ENCODE results near the gene DCPS. TPM values are rescaled to one million over a fixed set of nuclear protein-coding genes. Genes with fewer than 3 reads are reported as not detected.
A peak's percentile ranks its signal among the peaks of the same experiment; 100 is the strongest.
"Not testable (repeated sequence)": the region's sequence is repeated elsewhere in the genome, so short reads cannot be mapped to it uniquely, and the experiment has no call there.

DCPS gene
- total RNA-seq, 1 donor from 2014 or later = 15.5 TPM

DNA sequence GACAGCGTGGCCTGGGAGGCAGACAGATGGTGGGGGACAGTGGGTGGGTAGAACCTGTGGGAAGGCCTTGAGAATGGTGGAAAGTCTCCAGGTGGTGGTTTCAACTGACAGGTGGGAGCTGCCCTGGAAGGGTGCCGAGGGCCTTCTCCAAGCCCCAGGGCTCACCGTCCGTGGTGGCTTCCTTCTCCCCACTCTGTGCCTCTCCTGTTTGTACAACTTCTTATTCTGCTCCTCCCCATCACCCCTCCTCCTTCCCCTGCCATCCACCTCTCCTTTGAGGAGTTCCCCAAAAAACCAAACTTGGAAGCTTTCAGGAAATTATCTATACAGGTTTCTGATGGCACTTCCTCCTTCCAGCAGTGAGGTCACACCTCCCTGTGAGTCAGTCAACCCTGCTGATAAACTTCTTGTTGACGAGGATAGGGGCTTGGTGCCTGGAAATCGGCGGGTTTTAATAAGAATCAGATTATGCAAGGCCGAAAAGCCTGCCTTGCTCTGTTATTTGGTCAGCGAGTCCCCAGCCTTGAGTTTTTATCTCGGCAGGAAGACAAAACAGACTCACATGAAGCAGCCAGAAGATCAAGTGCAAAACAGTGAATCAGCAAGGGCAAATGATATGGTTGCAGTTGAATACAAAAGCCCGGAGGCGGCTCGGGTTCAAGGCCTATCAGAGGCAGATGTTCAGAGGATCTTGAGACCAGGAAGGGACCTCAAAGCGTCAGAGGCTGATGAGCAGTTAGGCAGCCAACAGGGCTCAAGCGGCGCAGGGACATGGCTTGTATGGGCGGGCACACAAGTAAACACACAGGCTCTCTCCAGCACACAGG, 42.1 kb downstream of the DCPS start:
- peaks cover 0 to 5% of the 10 kb centered on the region in 2 donors for H3K36me3 ChIP-seq
- no peaks in the 10 kb centered on the region for H3K9me3 ChIP-seq
- TF ChIP-seq POLR2AphosphoS5 (IDR thresholded peaks at IDR 0.05; ENCODE audit: insufficient read depth in 1 of 2, low read depth in 1 of 2) (no peak), POLR2A (IDR thresholded peaks at IDR 0.05) (no peak)
- TF ChIP-seq, protein P1, sequence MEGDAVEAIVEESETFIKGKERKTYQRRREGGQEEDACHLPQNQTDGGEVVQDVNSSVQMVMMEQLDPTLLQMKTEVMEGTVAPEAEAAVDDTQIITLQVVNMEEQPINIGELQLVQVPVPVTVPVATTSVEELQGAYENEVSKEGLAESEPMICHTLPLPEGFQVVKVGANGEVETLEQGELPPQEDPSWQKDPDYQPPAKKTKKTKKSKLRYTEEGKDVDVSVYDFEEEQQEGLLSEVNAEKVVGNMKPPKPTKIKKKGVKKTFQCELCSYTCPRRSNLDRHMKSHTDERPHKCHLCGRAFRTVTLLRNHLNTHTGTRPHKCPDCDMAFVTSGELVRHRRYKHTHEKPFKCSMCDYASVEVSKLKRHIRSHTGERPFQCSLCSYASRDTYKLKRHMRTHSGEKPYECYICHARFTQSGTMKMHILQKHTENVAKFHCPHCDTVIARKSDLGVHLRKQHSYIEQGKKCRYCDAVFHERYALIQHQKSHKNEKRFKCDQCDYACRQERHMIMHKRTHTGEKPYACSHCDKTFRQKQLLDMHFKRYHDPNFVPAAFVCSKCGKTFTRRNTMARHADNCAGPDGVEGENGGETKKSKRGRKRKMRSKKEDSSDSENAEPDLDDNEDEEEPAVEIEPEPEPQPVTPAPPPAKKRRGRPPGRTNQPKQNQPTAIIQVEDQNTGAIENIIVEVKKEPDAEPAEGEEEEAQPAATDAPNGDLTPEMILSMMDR (IDR thresholded peaks at IDR 0.05) = no peak
- intact Hi-C loops (cut with DNase I) = no loop called here
- DNase-seq (ENCODE audit: extremely low spot score in 2 of 2) = no peak
- H3K4me1 ChIP-seq = peaks cover 44% of the 10 kb centered on the region
- H3K27ac ChIP-seq = peak overlapping the region; percentile 87
- no peaks in the 10 kb centered on the region for H3K27me3 ChIP-seq
- no peak overlapping the region for H3K4me3 ChIP-seq

- Histone ChIP-seq H3K4me3 (no peak overlapping the region), H3K36me3 (peaks cover 0 to 5% of the 10 kb centered on the region in 2 donors), H3K9me3 (no peaks in the 10 kb centered on the region), H3K4me1 (peaks cover 41% of the 10 kb centered on the region), H3K27me3 (no peaks in the 10 kb centered on the region), H3K27ac (peak overlapping the region; percentile 87)
- intact Hi-C loops (cut with DNase I) = no loop called here
- DNase-seq (ENCODE audit: extremely low spot score in 2 of 2) = no peak
- TF ChIP-seq POLR2AphosphoS5 (IDR thresholded peaks at IDR 0.05; ENCODE audit: insufficient read depth in 1 of 2, low read depth in 1 of 2) = no peak
- no peak for TF ChIP-seq POLR2A (IDR thresholded peaks at IDR 0.05)
- TF ChIP-seq, protein P1 (IDR thresholded peaks at IDR 0.05) = no peak
These were observed 42.7 kb downstream of the DCPS start for GRCh38 chr11:126346586-126346940.

- H3K27me3 ChIP-seq; H3K36me3 ChIP-seq; intact Hi-C loops (cut with DNase I); DNase-seq (ENCODE audit: extremely low spot score in 2 of 2); H3K4me3 ChIP-seq; H3K9me3 ChIP-seq: not testable (repeated sequence)
- Histone ChIP-seq H3K27ac (peak overlapping the region; percentile 87), H3K4me1 (peaks cover 41% of the 10 kb centered on the region)
These were observed 43.1 kb downstream of the DCPS start for GRCh38 chr11:126346946-126347345.

DNA sequence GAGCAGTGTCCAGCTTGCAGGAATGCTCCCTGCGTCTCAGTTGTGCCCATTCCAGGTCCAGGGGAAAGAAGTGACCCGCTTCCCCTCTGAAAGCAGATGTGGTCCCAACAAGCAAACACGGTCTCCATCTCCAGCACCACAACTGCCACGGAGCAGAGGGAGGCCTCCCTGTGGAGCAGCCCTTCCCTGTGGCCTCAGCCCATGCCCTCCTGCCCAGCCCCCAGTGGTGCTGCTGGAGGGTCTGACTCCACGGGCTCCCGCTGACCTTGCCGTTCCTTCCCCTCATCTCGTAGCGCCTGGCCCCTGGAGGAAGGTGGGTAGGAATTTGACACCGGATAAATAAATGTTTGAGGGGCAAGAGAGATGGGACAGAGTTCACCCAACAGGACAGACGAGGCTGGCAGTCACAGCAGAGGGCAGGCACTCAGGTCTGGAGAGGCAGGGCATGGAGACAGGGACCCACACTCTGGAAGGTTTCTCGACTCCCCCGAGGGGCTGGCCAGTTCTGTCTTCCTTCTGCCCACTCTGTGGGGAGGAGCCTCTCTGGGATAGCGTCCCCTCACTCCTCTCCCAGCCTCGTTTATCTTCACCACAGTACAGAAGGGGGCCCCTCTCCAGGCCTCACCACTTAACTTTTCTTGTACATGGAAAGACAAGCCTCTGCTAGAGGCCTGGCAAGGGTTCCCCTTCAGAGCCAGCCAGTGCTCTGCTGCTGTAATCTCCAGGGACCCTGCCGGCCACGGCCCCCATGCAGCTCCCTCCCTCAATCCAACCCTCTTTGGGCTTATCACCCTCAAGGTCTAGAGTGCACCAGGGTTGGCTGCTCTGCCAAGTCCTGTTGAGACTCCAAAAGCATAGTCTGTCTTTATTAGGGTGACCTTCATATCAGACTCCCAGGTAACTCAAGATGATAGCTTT, 44.1 kb downstream of the DCPS start:
- H3K4me3 ChIP-seq = no peak overlapping the region
- no peak for TF ChIP-seq POLR2A (IDR thresholded peaks at IDR 0.05)
- TF ChIP-seq, protein P1 (IDR thresholded peaks at IDR 0.05) = no peak
- TF ChIP-seq POLR2AphosphoS5 (IDR thresholded peaks at IDR 0.05; ENCODE audit: insufficient read depth in 1 of 2, low read depth in 1 of 2) = no peak
- no peak for DNase-seq (ENCODE audit: extremely low spot score in 2 of 2)
- no peaks in the 10 kb centered on the region for H3K9me3 ChIP-seq
- peaks cover 0 to 5% of the 10 kb centered on the region in 2 donors for H3K36me3 ChIP-seq
- H3K27me3 ChIP-seq = no peaks in the 10 kb centered on the region
- intact Hi-C loops (cut with DNase I) = no loop called here
- H3K27ac ChIP-seq = peak overlapping the region; percentile 87
- peaks cover 51% of the 10 kb centered on the region for H3K4me1 ChIP-seq

DNA sequence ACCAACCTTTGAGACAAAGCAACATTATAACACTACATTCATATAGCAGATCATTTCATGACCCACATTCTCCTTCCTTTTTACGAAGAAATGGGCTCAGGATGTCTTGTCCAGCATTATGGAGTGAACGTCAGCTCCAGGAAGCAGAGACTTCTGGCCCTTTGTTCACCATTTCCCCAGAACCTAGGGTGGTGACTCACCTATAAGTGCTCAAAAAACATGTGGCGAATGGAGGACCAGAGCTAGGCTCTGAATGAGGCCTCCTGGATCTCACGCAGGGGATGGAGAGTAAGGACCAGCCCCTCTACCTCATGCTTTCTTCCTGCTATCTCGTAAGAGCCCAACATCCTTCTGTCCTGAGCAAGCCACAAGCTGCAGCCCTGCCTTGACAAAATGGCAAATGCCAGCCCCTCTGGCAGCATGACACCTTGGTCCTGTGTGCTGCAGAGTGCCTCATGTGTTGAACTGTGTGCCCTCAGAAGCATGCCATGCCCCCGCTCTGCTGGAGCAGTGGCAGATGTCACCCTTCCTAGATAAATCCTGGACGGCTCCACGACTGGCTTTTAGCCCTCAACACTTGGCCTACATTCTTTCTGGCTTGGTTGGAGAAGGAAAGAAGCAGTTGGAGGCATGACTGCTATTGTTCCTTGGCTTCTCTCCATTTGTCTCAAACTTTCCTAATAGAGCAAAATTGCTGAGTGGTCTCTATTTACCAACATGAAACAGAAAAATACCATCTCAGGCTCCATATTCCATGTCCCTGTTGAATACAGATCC, 45.1 kb downstream of the DCPS start:
- no peak overlapping the region for H3K4me3 ChIP-seq

More for the DNA sequence above, 45.1 kb downstream of the DCPS start:
- peaks cover 61% of the 10 kb centered on the region for H3K4me1 ChIP-seq
- H3K27ac ChIP-seq = peak overlapping the region; percentile 87
- peaks cover 0 to 5% of the 10 kb centered on the region in 2 donors for H3K36me3 ChIP-seq
- intact Hi-C loops (cut with DNase I) = no loop called here
- no peak for DNase-seq (ENCODE audit: extremely low spot score in 2 of 2)
- TF ChIP-seq POLR2A (IDR thresholded peaks at IDR 0.05) (no peak), POLR2AphosphoS5 (IDR thresholded peaks at IDR 0.05; ENCODE audit: insufficient read depth in 1 of 2, low read depth in 1 of 2) (peak in 1 of 2 donors; percentile 43)
- TF ChIP-seq, protein P1 (IDR thresholded peaks at IDR 0.05) = no peak
- H3K27me3 ChIP-seq = no peaks in the 10 kb centered on the region
- no peaks in the 10 kb centered on the region for H3K9me3 ChIP-seq
